Colonic mucosa (tissue), 4 donors: Measurements from ENCODE around the gene ZNF597. TPM values are rescaled to one million over a fixed set of nuclear protein-coding genes. Genes with fewer than 3 reads are reported as not detected.
A peak's percentile ranks its signal among the peaks of the same experiment; 100 is the strongest.

Source experiments
- DNase-seq: peaks from one replicate; pipeline ENCODE4 v3.0.0-alpha.2; 2020
- H3K27ac ChIP-seq: fragments of 200-600 bp; one replicate; pipeline ENCODE4 v1.8.0; 2021
- H3K27me3 ChIP-seq: fragments of 200-600 bp; one replicate; pipeline ENCODE4 v1.8.0; 2021
- H3K36me3 ChIP-seq: fragments of 200-600 bp; one replicate; pipeline ENCODE4 v1.8.0; 2021
- H3K4me1 ChIP-seq: fragments of 200-600 bp; one replicate; pipeline ENCODE4 v1.8.0; 2021; ENCODE audit warnings: mild to moderate bottlenecking
- H3K4me3 ChIP-seq: fragments of 200-600 bp; one replicate; pipeline ENCODE4 v1.8.0; 2021
- H3K9ac ChIP-seq, 2 donors: one replicate each; pipeline ENCODE4 v1.7.0; 2013; ENCODE audit warnings: control low read depth in 2 of 2, low read depth in 2 of 2, low read length in 2 of 2
- H3K9me3 ChIP-seq: fragments of 200-600 bp; one replicate; pipeline ENCODE4 v1.8.0; 2021
- CTCF ChIP-seq: fragments of 200-600 bp; IDR thresholded peaks from one replicate; pipeline ENCODE4 v1.8.0; 2022; ENCODE audit warnings: antibody characterized with exemption, mild to moderate bottlenecking
- intact Hi-C: fragments of 100-400 bp; cut with DNase I; formaldehyde crosslinking; loops from one replicate; pipeline ENCODE4 v1.14.1; 2022
- total RNA-seq, 2 donors: library from RNA; stranded (reverse); fragmentation: NEBNext Ultra II Directional in 1 of 2; extraction: Animal tissue kit (Norgen Biotek cat#: 25700) in 1 of 2; gene quantifications; one replicate each; pipeline ENCODE4 v1.2.1, GENCODE V29; 2021
- donor health status: healthy.
- donor health status: DM: no; HTN: no; CAD: no.
- donor health status: DM: no; HTN: no; CAD: no.

Gene ZNF597
- total RNA-seq, 2 donors from 2014 or later = 1.4 to 1.7 TPM

GRCh38 chr16:3439637-3440036 is 3.7 kb downstream of the ZNF597 start:
- intact Hi-C loops = loop anchor here (10.0 kb wide), 1 partner anchor 55 kb away; the partner anchor contains the start of gene C16orf90
- no peak overlapping the region for H3K9ac ChIP-seq
- no peak for DNase-seq
- no peaks in the 10 kb centered on the region for H3K36me3 ChIP-seq
- no peaks in the 10 kb centered on the region for H3K27me3 ChIP-seq
- TF ChIP-seq CTCF = no peak
- no peaks in the 10 kb centered on the region for H3K9me3 ChIP-seq
- no peak overlapping the region for H3K4me3 ChIP-seq
- no peak overlapping the region for H3K27ac ChIP-seq
- no peaks in the 10 kb centered on the region for H3K4me1 ChIP-seq

- intact Hi-C loops = no loop called here
- H3K9ac ChIP-seq = no peak overlapping the region
- H3K27ac ChIP-seq = no peak overlapping the region
- H3K4me1 ChIP-seq = no peaks in the 10 kb centered on the region
- no peaks in the 10 kb centered on the region for H3K36me3 ChIP-seq
- H3K9me3 ChIP-seq = no peaks in the 10 kb centered on the region
- no peak for DNase-seq
- no peak overlapping the region for H3K4me3 ChIP-seq
- no peaks in the 10 kb centered on the region for H3K27me3 ChIP-seq
- TF ChIP-seq CTCF = no peak
Measured at GRCh38 chr16:3434373-3434772, 8.9 kb downstream of the ZNF597 start.

GRCh38 chr16:3431779-3432219 is 11.5 kb downstream of the ZNF597 start:
- Histone ChIP-seq H3K9ac (no peak overlapping the region), H3K9me3 (no peaks in the 10 kb centered on the region), H3K4me1 (no peaks in the 10 kb centered on the region), H3K36me3 (no peaks in the 10 kb centered on the region), H3K27ac (no peak overlapping the region), H3K27me3 (no peaks in the 10 kb centered on the region), H3K4me3 (no peak overlapping the region)
- DNase-seq = peak; percentile 55
- intact Hi-C loops = no loop called here
- no peak for TF ChIP-seq CTCF

GRCh38 chr16:3413730-3414379 is 29.4 kb downstream of the ZNF597 start:
- Histone ChIP-seq H3K4me3 (no peak overlapping the region), H3K9me3 (peaks cover 5% of the 10 kb centered on the region), H3K4me1 (no peaks in the 10 kb centered on the region), H3K36me3 (peaks cover 3% of the 10 kb centered on the region), H3K9ac (no peak overlapping the region), H3K27ac (no peak overlapping the region), H3K27me3 (no peaks in the 10 kb centered on the region)
- intact Hi-C loops = no loop called here
- DNase-seq = no peak
- TF ChIP-seq CTCF = no peak

- Histone ChIP-seq H3K36me3 (peaks cover 17% of the 10 kb centered on the region), H3K4me3 (no peak overlapping the region), H3K4me1 (no peaks in the 10 kb centered on the region), H3K27me3 (no peaks in the 10 kb centered on the region), H3K9ac (no peak overlapping the region), H3K27ac (no peak overlapping the region), H3K9me3 (peaks cover 15% of the 10 kb centered on the region)
- intact Hi-C loops = no loop called here
- no peak for TF ChIP-seq CTCF
- DNase-seq = no peak
Measured at GRCh38 chr16:3408561-3409197, 34.6 kb downstream of the ZNF597 start.
